A549 (cell line): ENCODE results near the gene FGG. TPM values are rescaled to one million over a fixed set of nuclear protein-coding genes. Genes with fewer than 3 reads are reported as not detected.

Experiments
- ATAC-seq, 2 experiments: fragments of 200-7000 bp in 1 of 2; fragments of >200 bp in 1 of 2; cut with Nextera tagmentation in 1 of 2; cut with Tn5 transposase in 1 of 2; 3 replicates each; pipeline versions ENCODE4 v1.8.0 to v1.9.1; 2018 to 2020; ENCODE audit warnings: mild to moderate bottlenecking in 1 of 2, moderate library complexity in 1 of 2
- CTCF ChIA-PET: fragments of 300-600 bp; sonication (Branson Sonifier 250); formaldehyde crosslinking; extraction: SDS; loops from one replicate; lab custom pipeline; 2021; ENCODE audit warnings: antibody characterized with exemption, inconsistent platforms; lab: Yijun Ruan, JAX
- POLR2A ChIA-PET: fragments of 350-600 bp; formaldehyde crosslinking; extraction: SDS; loops from one replicate; lab custom pipeline; 2021; ENCODE audit warnings: antibody characterized with exemption, inconsistent platforms; lab: Yijun Ruan, JAX
- DNase-seq, 2 experiments: peaks; one replicate each; pipeline versions ENCODE4 v3.0.0 to v3.0.0-alpha.2; 2011 to 2016; ENCODE audit warnings: low read depth in 1 of 2, low spot score in 1 of 2
- FAIRE-seq: peaks from 2 replicates; lab custom pipeline; 2011; peaks lifted over from hg19 to GRCh38; lab: Jason Lieb, UNC
- H3K27ac ChIP-seq, 2 experiments: fragments of >200 bp; sonication (Bioruptor Twin); formaldehyde crosslinking; 3 replicates each; pipeline ENCODE4 v1.5.1; 2016 to 2017
- H3K4me1 ChIP-seq: fragments of >200 bp; sonication (Bioruptor Twin); formaldehyde crosslinking; 3 replicates; pipeline ENCODE4 v1.6.1; 2016
- H3K4me2 ChIP-seq: fragments of >200 bp; sonication (Bioruptor Twin); formaldehyde crosslinking; 3 replicates; pipeline ENCODE4 v1.6.1; 2016
- H3K4me3 ChIP-seq: fragments of >200 bp; sonication (Bioruptor Twin); formaldehyde crosslinking; 3 replicates; pipeline ENCODE4 v1.5.1; 2016
- H3K9me3 ChIP-seq: fragments of >200 bp; sonication (Bioruptor Twin); formaldehyde crosslinking; 3 replicates; pipeline ENCODE4 v1.6.1; 2016
- BCL3 ChIP-seq: fragments of >200 bp; sonication (Bioruptor Twin); formaldehyde crosslinking; IDR thresholded peaks from 3 replicates; pipeline ENCODE4 v1.6.1; 2016
- CBX2 ChIP-seq: fragments of 200-600 bp; sonication (generic); IDR thresholded peaks from 2 replicates; pipeline ENCODE4 v1.6.1; 2016; ENCODE audit warnings: low read depth, mild to moderate bottlenecking, borderline replicate concordance
- CEBPB ChIP-seq, 2 experiments: fragments of >200 bp in 1 of 2; sonication (Bioruptor Twin) in 1 of 2; formaldehyde crosslinking in 1 of 2; IDR thresholded peaks; 2 replicates each; pipeline ENCODE4 v1.6.1; 2012 to 2016
- CHD4 ChIP-seq: fragments of 200-600 bp; sonication (generic); IDR thresholded peaks from 2 replicates; pipeline ENCODE4 v1.6.1; 2016; ENCODE audit warnings: antibody characterized with exemption, mild to moderate bottlenecking, borderline replicate concordance
- EHF ChIP-seq: fragments of 250-450 bp; sonication (Bioruptor Pico); IDR thresholded peaks from 2 replicates; pipeline ENCODE4 v1.5.0; 2020; ENCODE audit warnings: mild to moderate bottlenecking
- EHMT2 ChIP-seq: fragments of 200-600 bp; sonication (generic); IDR thresholded peaks from 2 replicates; pipeline ENCODE4 v1.6.1; 2016; ENCODE audit warnings: antibody characterized with exemption, low read depth, mild to moderate bottlenecking, moderate library complexity
- GATA3 ChIP-seq: IDR thresholded peaks from 2 replicates; pipeline ENCODE4 v1.6.1; 2012; ENCODE audit warnings: borderline replicate concordance
- HDAC2 ChIP-seq: fragments of 200-600 bp; sonication (generic); IDR thresholded peaks from 2 replicates; pipeline ENCODE4 v1.6.1; 2016
- HOXA7 ChIP-seq: fragments of 250-450 bp; sonication (Bioruptor Pico); IDR thresholded peaks from 2 replicates; pipeline ENCODE4 v1.5.0; 2020; ENCODE audit warnings: mild to moderate bottlenecking, moderate library complexity
- MAFK ChIP-seq: fragments of 450-650 bp; IDR thresholded peaks from 2 replicates; pipeline ENCODE4 v1.6.1; 2014; ENCODE audit not compliant: partially characterized antibody
- MAX ChIP-seq: IDR thresholded peaks from 2 replicates; pipeline ENCODE4 v1.6.1; 2012
- MAZ ChIP-seq: fragments of 150-350 bp; IDR thresholded peaks from 2 replicates; pipeline ENCODE4 v1.6.1; 2014; ENCODE audit warnings: antibody characterized with exemption, low read depth, low read length, borderline replicate concordance
- NFE2L2 ChIP-seq: fragments of 150-350 bp; conservative IDR thresholded peaks from 2 replicates; pipeline ENCODE4 v1.6.1; 2014; ENCODE audit warnings: low read length
- PHF8 ChIP-seq: fragments of 200-600 bp; sonication (generic); IDR thresholded peaks from 2 replicates; pipeline ENCODE4 v1.6.1; 2016; ENCODE audit warnings: low read depth, mild to moderate bottlenecking, antibody characterized with exemption, moderate library complexity, borderline replicate concordance
- POLR2AphosphoS2 ChIP-seq: conservative IDR thresholded peaks from 2 replicates; pipeline ENCODE4 v1.6.1; 2012; ENCODE audit warnings: low read length, improper control_type of control experiment, inconsistent platforms
- TP53 ChIP-seq: fragments of 250-450 bp; sonication (Bioruptor Pico); IDR thresholded peaks from 2 replicates; pipeline ENCODE4 v1.5.0; 2021; ENCODE audit warnings: mild to moderate bottlenecking, moderate library complexity
- ZNF302 ChIP-seq: fragments of 250-450 bp; sonication (Bioruptor Pico); IDR thresholded peaks from 2 replicates; pipeline ENCODE4 v1.9.0; 2021; ENCODE audit warnings: inconsistent platforms, mild to moderate bottlenecking, moderate library complexity
- WGBS: methylation state at CpG from one replicate; pipeline ENCODE4 v1.1.6; 2017; ENCODE audit errors: missing lambda C conversion rate; 5-methylcytosine and 5-hydroxymethylcytosine counted together
- polyA plus RNA-seq, 4 experiments: library from polyadenylated mRNA; depleted of rRNA in 3 of 4; stranded (reverse); fragments of >200 nt; fragmentation: RNase III in 1 of 4; extraction: RNeasy Plus Mini Kit Qiagen cat#74134 plus additional on column Dnase treatment in 1 of 4; gene quantifications; 2 replicates in 3 of 4; 3 replicates in 1 of 4; pipeline ENCODE4 v1.2.3, GENCODE V29; 2011 to 2017
- TF ChIP-seq, protein P1 (sequence below): fragments of 150-350 bp; IDR thresholded peaks from 2 replicates; pipeline ENCODE4 v1.6.1; 2014; ENCODE audit warnings: low read depth, mild to moderate bottlenecking, low read length
- TF ChIP-seq, protein P2 (sequence below): IDR thresholded peaks from 2 replicates; pipeline ENCODE4 v1.6.1; 2012

The FGG gene
- polyA plus RNA-seq, 2 of the 4 experiments (the other 2 are of a cell fraction) = 4.8 to 132 TPM

- POLR2A ChIA-PET = interaction anchor here (0.5 kb wide), 1 partner anchor 10 kb away, joined by 6 read pairs; no protein-coding TSS in a partner anchor
- 37% methylated on average over 1 of the region's 1 CpG for WGBS
- peaks cover 49% of the 10 kb centered on the region for H3K4me1 ChIP-seq
- H3K4me2 ChIP-seq = peak overlapping the region; percentile 69
- CTCF ChIA-PET = interaction anchor here (1.5 to 1.9 kb wide), 2 partner anchors 53 to 60 kb away, joined by 3 to 10 read pairs; no protein-coding TSS in a partner anchor
- H3K27ac ChIP-seq = peak overlapping the region; percentile 73 to 80; a peak in 4 of 6 replicates
- peak overlapping the region; percentile 24 for H3K4me3 ChIP-seq
- TF ChIP-seq CHD4 = no peak
- TF ChIP-seq, protein P1, sequence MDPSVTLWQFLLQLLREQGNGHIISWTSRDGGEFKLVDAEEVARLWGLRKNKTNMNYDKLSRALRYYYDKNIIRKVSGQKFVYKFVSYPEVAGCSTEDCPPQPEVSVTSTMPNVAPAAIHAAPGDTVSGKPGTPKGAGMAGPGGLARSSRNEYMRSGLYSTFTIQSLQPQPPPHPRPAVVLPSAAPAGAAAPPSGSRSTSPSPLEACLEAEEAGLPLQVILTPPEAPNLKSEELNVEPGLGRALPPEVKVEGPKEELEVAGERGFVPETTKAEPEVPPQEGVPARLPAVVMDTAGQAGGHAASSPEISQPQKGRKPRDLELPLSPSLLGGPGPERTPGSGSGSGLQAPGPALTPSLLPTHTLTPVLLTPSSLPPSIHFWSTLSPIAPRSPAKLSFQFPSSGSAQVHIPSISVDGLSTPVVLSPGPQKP = no peak
- no peak for TF ChIP-seq MAX
- TF ChIP-seq MAFK = peak; percentile 26
- TF ChIP-seq GATA3 = no peak
- no peaks in the 10 kb centered on the region for H3K9me3 ChIP-seq
- FAIRE-seq (no peak), ATAC-seq (no peak), DNase-seq (no peak)
These were observed 623 bp downstream of the FGG start for GRCh38 chr4:154611833-154612232.

- TF ChIP-seq ZNF302 (CRISPR knock-in tag) (no peak), MAFK (peak; percentile 6), MAZ (no peak), TP53 (CRISPR knock-in tag) (no peak), POLR2AphosphoS2 (no peak)
- TF ChIP-seq, protein P2, sequence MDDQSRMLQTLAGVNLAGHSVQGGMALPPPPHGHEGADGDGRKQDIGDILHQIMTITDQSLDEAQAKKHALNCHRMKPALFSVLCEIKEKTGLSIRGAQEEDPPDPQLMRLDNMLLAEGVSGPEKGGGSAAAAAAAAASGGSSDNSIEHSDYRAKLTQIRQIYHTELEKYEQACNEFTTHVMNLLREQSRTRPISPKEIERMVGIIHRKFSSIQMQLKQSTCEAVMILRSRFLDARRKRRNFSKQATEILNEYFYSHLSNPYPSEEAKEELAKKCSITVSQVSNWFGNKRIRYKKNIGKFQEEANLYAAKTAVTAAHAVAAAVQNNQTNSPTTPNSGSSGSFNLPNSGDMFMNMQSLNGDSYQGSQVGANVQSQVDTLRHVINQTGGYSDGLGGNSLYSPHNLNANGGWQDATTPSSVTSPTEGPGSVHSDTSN = no peak
- Histone ChIP-seq H3K4me1 (peaks cover 37% of the 10 kb centered on the region), H3K9me3 (no peaks in the 10 kb centered on the region), H3K27ac (no peak overlapping the region; a peak in 1 of 6 replicates), H3K4me2 (peak overlapping the region; percentile 69), H3K4me3 (peak overlapping the region; percentile 22; the same call in 1 of the 3 replicates)
- no peak for DNase-seq
- ChIA-PET CTCF (interaction anchor here (0.9 to 1.3 kb wide), 3 partner anchors 11 to 52 kb away, joined by 4 to 5 read pairs (median 4); no protein-coding TSS in a partner anchor), POLR2A (no interaction called here)
- FAIRE-seq = no peak
- ATAC-seq = no peak
- WGBS = 53% methylated on average over 4 of the region's 4 CpGs
These were observed 1.9 kb downstream of the FGG start for GRCh38 chr4:154610582-154610981.

- TF ChIP-seq, protein P2 = no peak
- TF ChIP-seq HDAC2 (no peak), HOXA7 (CRISPR knock-in tag) (no peak), CBX2 (no peak), EHF (CRISPR knock-in tag) (no peak), EHMT2 (no peak), BCL3 (no peak), CEBPB (IDR thresholded peaks at IDR 0.05) (no peak), NFE2L2 (no peak), PHF8 (no peak)
- Histone ChIP-seq H3K4me3 (no peak overlapping the region), H3K4me2 (no peak overlapping the region), H3K9me3 (no peaks in the 10 kb centered on the region), H3K27ac (no peak overlapping the region), H3K4me1 (peaks cover 26% of the 10 kb centered on the region)
- no peak for FAIRE-seq
- ChIA-PET POLR2A (no interaction called here), CTCF (interaction anchor here (1.3 kb wide), 1 partner anchor 50 kb away, joined by 4 read pairs; no protein-coding TSS in a partner anchor)
- 86% methylated on average over 4 of the region's 4 CpGs for WGBS
- DNase-seq = no peak
- ATAC-seq = no peak
These were observed 2.9 kb downstream of the FGG start for GRCh38 chr4:154609532-154609931.
